ENCODE measurements around the gene TAS2R13. TPM values are rescaled to one million over a fixed set of nuclear protein-coding genes. Genes with fewer than 3 reads are reported as not detected.

Gene TAS2R13
- 0.44 TPM for total RNA-seq

DNA sequence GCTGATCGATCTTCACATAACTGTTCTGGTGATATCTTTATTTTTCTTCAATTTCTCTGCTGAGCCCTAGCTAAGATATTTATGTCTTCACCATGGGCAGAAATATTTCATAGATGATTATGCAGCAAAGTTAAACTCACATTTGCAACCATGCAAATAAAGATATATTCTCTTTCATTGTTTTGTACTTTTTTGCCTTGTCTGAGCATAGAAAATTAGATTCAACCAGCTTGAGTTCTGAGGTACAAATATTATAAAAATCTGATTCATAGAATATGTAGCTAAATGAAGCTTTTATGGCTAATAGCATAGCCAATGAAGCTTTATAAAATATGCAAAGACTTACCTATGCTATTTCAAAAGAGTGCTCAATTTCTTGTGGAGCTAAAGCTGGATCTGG lies at the start of gene TAS2R13:
TAS2R13 (minus strand) TSS at position 101 of the 400 bp plus-strand sequence. CDS start 264 bp downstream, outside the sequence.
- ATAC-seq, result no peak

DNA sequence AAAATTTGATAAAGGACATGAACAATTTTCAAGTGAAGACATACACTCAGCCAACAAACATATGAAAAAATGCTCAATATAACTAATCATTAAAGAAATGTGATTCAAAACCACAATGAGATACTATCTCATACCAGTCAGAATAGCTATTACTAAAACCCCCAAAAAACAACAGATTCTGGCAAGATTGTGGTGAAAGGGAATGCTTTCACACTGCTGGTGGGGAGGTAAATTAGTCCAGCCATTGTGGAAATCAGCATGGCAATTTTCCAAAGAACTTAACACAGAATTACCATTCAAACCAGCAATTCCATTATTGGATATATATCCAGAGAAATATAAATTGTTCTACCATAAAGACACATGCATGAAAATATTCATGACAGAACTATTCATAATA lies 48.4 kb upstream of the TAS2R13 start:
- no peak for ATAC-seq

GRCh38 chr12:10956085-10956484 lies 46.7 kb upstream of the TAS2R13 start:
- no peak for ATAC-seq

- no peak for ATAC-seq
Observed at GRCh38 chr12:10952645-10953044, 43.3 kb upstream of the TAS2R13 start.

DNA sequence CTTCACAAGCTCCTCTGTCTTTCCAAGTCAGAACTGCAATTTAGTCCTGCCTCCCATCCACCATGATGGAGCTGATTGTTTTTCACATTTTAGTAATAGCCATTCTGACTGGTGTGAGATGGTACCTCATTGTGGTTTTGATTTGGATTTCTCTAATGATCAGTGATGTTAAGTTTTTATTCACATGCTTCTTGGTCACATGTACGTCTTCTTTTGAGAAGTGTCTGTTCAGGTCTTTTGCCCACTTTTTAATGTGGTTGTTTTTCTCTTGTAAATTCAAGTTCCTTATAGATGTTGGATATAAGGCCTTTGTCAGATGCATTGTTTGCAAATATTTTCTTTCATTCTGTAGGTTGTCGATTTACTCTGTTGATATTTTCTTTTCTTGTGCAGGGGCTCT lies 33.8 kb upstream of the TAS2R13 start:
- ATAC-seq, result no peak

DNA sequence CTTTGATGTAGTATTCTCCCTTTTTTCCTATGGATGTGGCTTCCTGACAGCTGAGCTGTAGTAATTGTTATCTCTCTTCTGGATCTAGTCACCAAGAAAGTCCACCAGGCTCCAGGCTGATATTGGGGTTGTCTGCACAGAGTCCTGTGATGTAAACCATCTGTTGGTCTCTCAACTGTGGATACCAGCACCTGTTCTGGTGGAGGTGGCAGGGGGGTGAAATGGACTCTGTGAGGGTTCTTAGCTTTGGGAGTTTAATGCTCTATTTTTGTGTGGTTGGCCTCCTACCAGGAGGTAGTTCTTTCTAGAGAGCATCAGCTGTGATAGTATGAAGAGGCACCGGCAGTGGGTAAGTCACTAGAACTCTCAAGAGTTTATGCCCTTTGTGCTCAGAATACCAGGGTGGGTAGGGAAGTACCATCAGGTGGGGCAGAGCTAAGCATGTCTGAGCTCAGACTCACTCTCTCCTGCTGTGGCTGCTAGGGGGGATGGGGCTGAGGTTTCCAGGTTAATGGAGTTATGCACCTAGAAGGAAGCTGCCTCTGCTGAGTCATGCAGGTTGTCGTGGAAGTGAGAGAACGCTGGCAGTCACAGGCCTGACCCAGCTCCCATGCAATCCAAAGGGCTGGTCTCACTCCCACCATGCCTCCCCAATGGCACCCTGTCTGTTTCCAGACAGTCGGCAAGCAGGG lies 32.7 kb upstream of the TAS2R13 start:
- peak; percentile 83 for ATAC-seq

GRCh38 chr12:10941369-10941768 lies 32.0 kb upstream of the TAS2R13 start:
- ATAC-seq, result no peak

DNA sequence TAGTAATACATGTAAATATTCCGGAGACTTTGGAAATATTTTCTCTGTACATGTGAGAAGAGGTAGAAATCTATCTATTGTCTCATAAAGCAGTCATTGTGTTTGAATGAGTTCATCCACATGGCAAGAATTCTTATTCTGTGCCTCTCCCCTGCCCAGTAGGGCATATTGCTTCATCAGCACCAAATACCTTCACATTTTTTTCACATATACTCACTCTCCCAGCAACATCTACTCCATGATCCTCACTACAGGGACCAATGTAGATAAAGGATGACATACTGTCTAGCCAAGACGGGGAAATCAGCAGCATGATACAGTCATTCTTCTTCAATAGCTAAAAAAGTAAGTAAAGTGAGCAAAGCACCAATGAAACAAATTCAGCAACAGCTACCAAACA lies 31.0 kb upstream of the TAS2R13 start:
- ATAC-seq, result peak; percentile 20

GRCh38 chr12:10939163-10939562 lies 29.8 kb upstream of the TAS2R13 start, which contains the start of gene TAS2R14:
TAS2R14 (minus strand) TSS chr12:10939263; CDS start chr12:10939207, 56 bp downstream.
- no peak for ATAC-seq

DNA sequence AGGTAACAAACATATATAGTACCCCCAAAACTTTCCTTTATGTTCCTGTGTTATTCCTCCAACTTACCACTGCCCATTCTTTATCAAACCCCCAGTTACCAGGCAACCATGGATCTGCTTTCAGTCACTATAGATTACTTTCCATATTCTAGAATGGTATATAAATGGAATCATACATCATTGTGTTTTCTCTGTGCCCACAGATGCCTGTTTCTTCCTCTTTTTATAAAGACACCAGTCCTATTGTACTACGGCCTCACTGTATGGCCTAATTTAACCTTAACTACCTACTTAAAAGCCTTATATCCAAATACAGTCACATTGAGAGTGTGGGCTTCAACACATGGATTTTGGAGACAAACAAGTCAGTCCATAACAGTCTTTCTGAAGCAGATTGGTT lies 27.1 kb upstream of the TAS2R13 start:
- no peak for ATAC-seq

DNA sequence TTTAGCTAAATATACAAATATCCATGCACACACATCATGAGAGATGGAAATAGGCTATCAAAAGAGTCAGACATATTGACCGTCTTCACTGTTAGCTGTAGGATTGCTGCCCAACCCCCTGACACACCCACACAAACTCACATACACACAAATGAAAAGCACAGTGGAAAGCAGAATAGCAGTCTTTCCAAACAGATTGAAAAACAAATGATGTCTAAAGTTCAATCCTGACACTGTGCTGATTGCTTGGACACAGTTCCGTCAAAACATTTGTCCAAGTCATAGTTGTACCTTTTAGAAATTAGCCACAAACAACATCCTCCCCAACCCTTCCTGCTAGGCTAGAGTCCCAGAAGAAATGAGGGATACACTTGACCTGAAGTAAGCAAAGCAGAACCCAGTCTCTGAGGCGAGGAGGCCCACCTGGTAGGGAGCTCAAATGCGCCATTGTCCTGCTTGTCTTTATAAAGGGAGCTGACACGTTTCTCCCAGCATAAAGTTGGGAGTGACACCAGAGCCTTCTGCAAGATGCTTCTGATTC lies 19.5 kb upstream of the TAS2R13 start, which contains the start of gene PRH2:
PRH2 (plus strand) TSS at position 491 of the 541 bp plus-strand sequence; CDS start at position 529, 38 bp downstream.
- ATAC-seq, result no peak

DNA sequence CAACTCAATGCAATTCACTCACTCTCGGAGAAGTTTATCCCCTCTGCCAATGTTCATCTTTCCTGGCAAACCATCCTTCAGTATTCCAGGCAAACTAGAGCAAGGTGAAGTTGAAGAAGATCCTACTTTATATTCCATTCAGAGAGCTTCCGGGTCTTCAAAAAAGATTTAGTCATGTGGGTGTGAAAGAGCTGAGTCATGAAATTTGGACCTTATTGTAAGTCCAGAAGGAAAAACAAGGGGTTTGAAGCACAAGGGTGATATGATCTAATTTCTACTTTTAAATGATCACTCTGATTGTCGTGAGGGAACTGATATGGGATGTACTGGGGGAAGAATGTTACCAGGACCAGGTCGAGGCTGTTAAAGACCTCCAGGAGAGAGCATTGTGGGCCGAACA lies 16.9 kb upstream of the TAS2R13 start:
- ATAC-seq, result no peak

GRCh38 chr12:10919809-10920208 lies 10.4 kb upstream of the TAS2R13 start:
- no peak for ATAC-seq

- ATAC-seq, result no peak
Observed at GRCh38 chr12:10910380-10910779, 1.0 kb upstream of the TAS2R13 start.

GRCh38 chr12:10904686-10905085 lies 4.7 kb downstream of the TAS2R13 start:
- no peak for ATAC-seq

DNA sequence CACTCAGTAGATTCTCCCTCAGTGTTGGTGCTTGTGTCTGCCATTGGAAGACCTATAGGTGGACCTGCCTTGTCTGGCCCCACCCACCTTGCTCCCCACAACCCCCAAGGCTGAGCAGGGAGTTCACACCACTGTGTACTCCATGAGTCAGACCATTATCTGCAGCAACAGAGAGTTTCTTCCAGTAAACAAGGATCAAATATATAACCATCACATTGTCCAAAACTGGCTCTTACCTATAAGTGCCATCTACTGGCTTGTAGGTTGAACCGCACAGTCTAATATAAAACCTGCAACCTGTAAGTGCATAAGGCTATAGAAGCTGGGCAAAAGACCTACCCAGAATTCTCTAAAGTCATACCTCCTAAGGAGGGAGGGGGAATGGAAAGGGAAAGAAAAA lies 7.9 kb downstream of the TAS2R13 start:
- ATAC-seq, result peak; percentile 86

DNA sequence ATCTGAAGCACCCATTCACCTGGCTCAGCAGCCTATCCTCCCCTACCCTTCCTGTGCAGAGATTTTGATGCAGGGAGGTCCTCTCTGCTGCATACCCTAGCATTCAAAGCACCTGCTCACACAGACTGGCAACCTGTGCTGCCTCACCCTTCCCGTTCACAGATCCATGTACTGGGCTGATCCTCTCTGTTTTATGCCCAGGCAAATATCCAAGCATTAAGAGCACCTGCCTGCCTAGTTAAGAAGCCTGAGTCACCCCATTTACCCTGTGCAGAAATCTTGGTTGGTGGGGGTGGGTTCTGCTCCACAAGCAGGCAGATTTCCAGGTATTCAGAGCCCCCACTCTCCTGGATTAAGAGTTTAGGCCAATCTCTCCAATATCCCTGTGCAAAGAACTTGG lies 8.4 kb downstream of the TAS2R13 start:
- ATAC-seq, result peak; percentile 82

GRCh38 chr12:10900530-10900929 lies 8.8 kb downstream of the TAS2R13 start:
- ATAC-seq, result peak; percentile 95

- ATAC-seq, result no peak
Observed at GRCh38 chr12:10896854-10897253, 12.5 kb downstream of the TAS2R13 start.

- no peak for ATAC-seq
Observed at GRCh38 chr12:10891937-10892336, 17.4 kb downstream of the TAS2R13 start.

DNA sequence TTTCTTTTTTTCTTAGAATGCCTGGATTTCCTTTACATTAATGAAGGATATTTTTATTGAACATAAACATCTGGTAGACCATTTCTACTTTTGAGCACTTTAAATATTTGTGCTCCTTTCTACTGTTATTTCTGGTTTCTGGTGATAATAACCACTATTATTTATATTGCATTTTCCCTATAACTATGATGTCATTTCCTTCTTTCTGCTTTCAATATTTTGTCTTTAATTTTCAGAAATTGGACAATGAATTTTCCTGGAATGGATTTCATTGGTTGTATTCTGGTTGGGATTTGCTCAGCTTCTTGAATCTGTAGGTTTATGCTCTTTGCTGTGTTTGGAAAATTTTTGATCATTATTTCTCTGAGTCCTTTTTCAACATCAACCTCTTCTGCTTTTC lies 20.1 kb downstream of the TAS2R13 start:
- ATAC-seq, result no peak

GRCh38 chr12:10884086-10884725 lies 25.2 kb downstream of the TAS2R13 start, which contains the start of gene PRH1:
PRH1 (minus strand) TSS chr12:10884255; CDS start chr12:10884217, 38 bp downstream.
- ATAC-seq, result no peak

GRCh38 chr12:10873378-10873777 lies 36.0 kb downstream of the TAS2R13 start:
- ATAC-seq, result no peak

GRCh38 chr12:10867381-10867780 lies 42.0 kb downstream of the TAS2R13 start:
- peak; percentile 33 for ATAC-seq

All from esophagus mucosa (tissue), 1 donor.